Activated naive CD8-positive, alpha-beta T cell treated with anti-CD3 and anti-CD28 coated beads, Interleukin-2, amount 50 U/mL, for 24 hours (primary cell): ENCODE results near the gene TRIM38.
A peak's percentile ranks its signal among the peaks of the same experiment; 100 is the strongest.

Experiments used
- ATAC-seq: fragments of 150-1000 bp; cut with Tn5 transposase; one replicate; pipeline ENCODE4 v1.10.0; 2021
- DNase-seq: peaks from one replicate; pipeline ENCODE4 v3.0.0; 2021
- H3K27ac Mint-ChIP-seq: one replicate; pipeline ENCODE4 v1.8.0; 2021; ENCODE audit warnings: mild to moderate bottlenecking, mixed read lengths
- H3K27me3 Mint-ChIP-seq: one replicate; pipeline ENCODE4 v1.8.0; 2021; ENCODE audit warnings: mixed read lengths
- H3K36me3 Mint-ChIP-seq: one replicate; pipeline ENCODE4 v1.8.0; 2021; ENCODE audit warnings: low read depth, mixed read lengths
- H3K4me1 Mint-ChIP-seq: one replicate; pipeline ENCODE4 v1.8.0; 2021; ENCODE audit warnings: mixed read lengths
- H3K4me3 Mint-ChIP-seq: one replicate; pipeline ENCODE4 v1.8.0; 2021; ENCODE audit warnings: mild to moderate bottlenecking, moderate library complexity, mixed read lengths
- H3K9me3 Mint-ChIP-seq: one replicate; pipeline ENCODE4 v1.8.0; 2021; ENCODE audit warnings: mixed read lengths

TRIM38 gene

GRCh38 chr6:25951296-25952032, 11.1 kb upstream of the TRIM38 start:
- Mint-ChIP-seq H3K36me3 (no peaks in the 10 kb centered on the region), H3K4me1 (peaks cover 4% of the 10 kb centered on the region), H3K9me3 (peaks cover 4% of the 10 kb centered on the region), H3K27ac (no peak overlapping the region), H3K27me3 (peaks cover 3% of the 10 kb centered on the region), H3K4me3 (no peak overlapping the region)
- ATAC-seq = no peak
- no peak for DNase-seq

DNA sequence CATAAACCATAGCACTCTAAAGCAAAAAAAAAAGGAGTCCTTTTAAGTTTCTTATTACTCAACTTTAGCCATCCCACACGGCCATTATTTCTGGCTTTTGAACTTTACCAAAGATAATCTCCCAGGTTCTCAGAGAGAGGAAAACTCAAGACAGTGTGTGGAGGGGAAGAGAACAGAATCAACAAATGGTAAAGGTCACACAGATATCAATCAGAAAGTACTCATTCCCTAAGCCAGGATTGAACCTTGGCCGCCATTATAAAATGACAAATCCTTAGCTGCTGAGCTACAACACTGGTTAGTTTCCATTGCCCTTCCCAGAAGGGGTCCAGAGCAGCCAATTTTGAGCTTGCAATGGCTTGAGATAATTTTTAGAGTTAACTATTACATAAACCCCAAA, 10.1 kb upstream of the TRIM38 start:
- peaks cover 4% of the 10 kb centered on the region for H3K9me3 Mint-ChIP-seq
- H3K36me3 Mint-ChIP-seq = no peaks in the 10 kb centered on the region
- H3K4me1 Mint-ChIP-seq = no peaks in the 10 kb centered on the region
- no peak for ATAC-seq
- no peak overlapping the region for H3K27ac Mint-ChIP-seq
- DNase-seq = no peak
- no peak overlapping the region for H3K4me3 Mint-ChIP-seq
- H3K27me3 Mint-ChIP-seq = peaks cover 3% of the 10 kb centered on the region

GRCh38 chr6:25953733-25954132, 8.9 kb upstream of the TRIM38 start:
- H3K9me3 Mint-ChIP-seq = peaks cover 11% of the 10 kb centered on the region
- H3K27me3 Mint-ChIP-seq = peaks cover 3% of the 10 kb centered on the region
- H3K36me3 Mint-ChIP-seq = peaks cover 5% of the 10 kb centered on the region
- H3K4me3 Mint-ChIP-seq = no peak overlapping the region
- DNase-seq (no peak), ATAC-seq (no peak)
- peaks cover 8% of the 10 kb centered on the region for H3K4me1 Mint-ChIP-seq
- no peak overlapping the region for H3K27ac Mint-ChIP-seq

DNA sequence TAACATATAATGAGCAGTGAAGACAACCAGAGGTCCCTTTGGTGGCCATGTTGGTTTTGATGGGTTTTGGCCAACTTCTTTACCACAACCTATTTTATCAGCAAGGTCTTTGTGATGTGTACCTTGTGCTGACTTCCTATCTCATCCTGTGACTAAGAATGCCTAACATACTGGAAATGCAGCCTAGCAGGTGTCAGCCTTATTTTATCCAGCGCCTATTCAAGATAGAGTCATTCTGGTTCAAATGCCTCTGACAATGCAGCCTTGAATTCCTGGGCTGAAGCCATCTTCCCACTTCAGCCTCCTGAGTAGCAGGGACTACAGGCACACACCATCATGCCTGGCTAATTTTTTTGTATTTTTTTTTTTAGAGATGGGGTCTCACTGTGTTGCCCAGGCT, 7.8 kb upstream of the TRIM38 start:
- no peak for DNase-seq
- H3K27me3 Mint-ChIP-seq = peaks cover 3% of the 10 kb centered on the region
- no peak overlapping the region for H3K27ac Mint-ChIP-seq
- H3K4me1 Mint-ChIP-seq = peaks cover 19% of the 10 kb centered on the region
- peaks cover 10% of the 10 kb centered on the region for H3K36me3 Mint-ChIP-seq
- H3K9me3 Mint-ChIP-seq = peaks cover 14% of the 10 kb centered on the region
- H3K4me3 Mint-ChIP-seq = no peak overlapping the region
- ATAC-seq = no peak

DNA sequence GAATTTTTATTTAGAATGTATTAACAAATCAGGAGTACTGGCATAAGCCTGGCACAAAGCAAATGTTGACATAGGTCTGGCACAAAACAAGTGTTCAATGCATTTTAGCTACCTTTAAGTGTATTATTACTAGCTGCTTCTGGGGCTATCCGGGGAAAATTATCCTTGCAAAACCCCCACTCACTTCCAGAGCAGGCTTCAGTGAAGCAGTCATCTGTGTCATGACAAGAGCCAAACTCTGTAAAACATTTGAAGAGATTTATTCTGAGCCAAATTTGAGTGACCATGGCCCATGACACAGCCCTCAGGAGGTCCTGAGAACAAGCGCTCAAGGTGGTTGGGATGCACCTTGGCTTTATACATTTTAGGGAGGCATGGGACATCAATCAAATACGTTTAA, 6.4 kb upstream of the TRIM38 start:
- no peak for DNase-seq
- Mint-ChIP-seq H3K9me3 (peaks cover 27% of the 10 kb centered on the region), H3K36me3 (peaks cover 18% of the 10 kb centered on the region), H3K27me3 (peaks cover 3% of the 10 kb centered on the region), H3K27ac (no peak overlapping the region), H3K4me3 (no peak overlapping the region), H3K4me1 (peaks cover 33% of the 10 kb centered on the region)
- ATAC-seq = no peak

DNA sequence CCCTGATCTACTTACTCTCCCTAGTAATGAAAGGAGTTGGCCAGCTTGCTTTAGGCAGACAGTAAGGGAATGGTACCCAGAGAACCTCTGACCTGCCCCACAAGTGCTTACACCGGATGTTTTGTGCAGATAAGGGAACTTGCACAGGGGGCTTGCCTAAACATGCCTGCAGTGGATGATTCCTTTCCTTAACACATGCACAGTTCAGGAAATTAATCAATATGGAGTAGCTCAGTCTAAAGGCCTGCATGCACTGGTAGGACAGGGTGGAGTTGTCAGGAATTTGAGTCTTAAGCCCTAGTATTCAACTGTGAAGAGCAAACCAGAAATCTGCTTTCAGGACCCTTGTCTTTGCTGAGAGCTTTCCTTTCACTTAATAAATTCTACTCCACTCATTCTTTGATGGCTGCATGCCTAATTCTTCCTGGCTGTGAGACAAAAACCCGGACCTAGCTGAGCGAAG, 3.9 kb upstream of the TRIM38 start:
- Mint-ChIP-seq H3K4me3 (no peak overlapping the region), H3K36me3 (peaks cover 18% of the 10 kb centered on the region), H3K9me3 (peaks cover 28% of the 10 kb centered on the region), H3K4me1 (peaks cover 53% of the 10 kb centered on the region), H3K27ac (peak overlapping the region; percentile 44), H3K27me3 (no peaks in the 10 kb centered on the region)
- no peak for ATAC-seq
- DNase-seq = no peak

DNA sequence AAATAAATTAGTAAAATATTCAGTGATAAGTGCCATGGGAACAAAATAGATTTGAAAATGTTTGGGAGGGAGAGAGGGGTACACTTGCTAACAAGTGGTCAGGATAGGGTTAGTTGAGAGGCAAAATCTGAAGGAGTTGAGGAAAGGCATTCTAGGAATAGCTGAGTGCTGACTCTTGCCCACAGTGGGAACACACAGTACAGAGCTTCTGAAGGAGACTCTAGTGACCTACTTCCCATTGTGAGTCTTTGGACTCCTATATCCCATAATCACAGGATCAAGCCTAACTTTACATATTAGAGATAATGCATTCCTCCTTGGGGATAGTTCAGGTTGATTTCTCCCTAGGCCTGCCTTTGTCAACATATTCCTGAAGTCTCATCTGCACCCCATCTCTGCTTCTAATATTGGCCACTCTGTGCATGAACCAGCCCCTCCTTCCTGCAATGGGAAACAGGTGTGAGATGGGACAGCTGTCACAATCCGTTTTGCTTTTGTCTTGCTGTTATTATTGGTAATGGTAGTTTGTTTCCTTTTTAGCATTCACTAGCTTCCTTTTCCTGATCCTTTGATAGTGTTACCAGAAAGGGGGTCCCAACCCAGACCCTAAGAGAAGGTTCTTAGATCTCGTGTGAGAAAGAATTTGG, 2.6 kb upstream of the TRIM38 start:
- Mint-ChIP-seq H3K9me3 (peaks cover 28% of the 10 kb centered on the region), H3K27me3 (no peaks in the 10 kb centered on the region), H3K4me3 (no peak overlapping the region), H3K4me1 (peaks cover 65% of the 10 kb centered on the region), H3K36me3 (peaks cover 23% of the 10 kb centered on the region), H3K27ac (peak overlapping the region; percentile 97)
- ATAC-seq (no peak), DNase-seq (no peak)

- Mint-ChIP-seq H3K9me3 (peaks cover 28% of the 10 kb centered on the region), H3K36me3 (peaks cover 29% of the 10 kb centered on the region), H3K27me3 (no peaks in the 10 kb centered on the region), H3K27ac (peak overlapping the region; percentile 97), H3K4me1 (peaks cover 71% of the 10 kb centered on the region), H3K4me3 (no peak overlapping the region)
- ATAC-seq (peak; percentile 45), DNase-seq (peak; percentile 36)
Measured at GRCh38 chr6:25960734-25961133, 1.9 kb upstream of the TRIM38 start.

GRCh38 chr6:25961619-25962148, 918 bp upstream of the TRIM38 start:
- Mint-ChIP-seq H3K4me3 (peak overlapping the region; percentile 92), H3K9me3 (peaks cover 28% of the 10 kb centered on the region)

DNA sequence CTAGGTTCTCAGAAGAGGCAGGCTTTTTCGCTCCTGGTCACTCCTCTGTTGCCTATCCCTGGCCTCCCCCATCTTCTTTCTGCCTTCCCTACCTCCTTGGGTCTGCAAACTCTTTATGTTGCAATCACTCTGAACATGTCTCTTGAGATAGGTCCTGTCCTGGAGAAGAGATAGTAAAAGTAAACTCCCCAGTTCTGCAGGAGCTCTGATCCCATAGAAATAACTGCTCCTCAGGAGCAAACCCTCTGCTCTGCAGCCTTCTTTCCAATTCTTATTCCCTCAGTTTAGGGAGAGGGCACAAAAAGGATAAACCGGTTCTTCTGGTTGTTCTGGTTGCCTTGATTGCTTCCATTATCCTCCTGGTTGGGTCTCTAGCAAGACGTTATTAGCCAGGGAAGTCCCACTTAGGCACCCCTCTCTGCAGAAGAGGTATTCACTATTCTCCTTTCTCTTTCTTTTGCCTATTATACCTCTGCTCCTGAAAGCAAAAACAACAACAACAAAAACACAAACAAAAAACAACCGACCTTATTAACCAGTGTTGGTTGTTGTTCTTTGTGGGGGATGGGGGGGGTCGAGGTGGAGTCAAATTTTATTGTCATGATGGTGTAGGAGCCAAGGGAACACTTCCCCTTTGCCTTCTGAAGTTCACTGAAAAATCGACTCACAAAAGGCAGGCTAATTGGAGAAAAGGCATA, 973 bp downstream of the TRIM38 start:
- peaks cover 91% of the 10 kb centered on the region for H3K4me1 Mint-ChIP-seq
- ATAC-seq (no peak), DNase-seq (no peak)
- H3K36me3 Mint-ChIP-seq = peaks cover 54% of the 10 kb centered on the region
- peak overlapping the region; percentile 26 for H3K27ac Mint-ChIP-seq
- peaks cover 23% of the 10 kb centered on the region for H3K9me3 Mint-ChIP-seq
- no peaks in the 10 kb centered on the region for H3K27me3 Mint-ChIP-seq
- H3K4me3 Mint-ChIP-seq = peak overlapping the region; percentile 92

More at GRCh38 chr6:25961619-25962148, 918 bp upstream of the TRIM38 start:
- Mint-ChIP-seq H3K36me3 (peaks cover 38% of the 10 kb centered on the region), H3K27ac (peak overlapping the region; percentile 97), H3K4me1 (peaks cover 81% of the 10 kb centered on the region), H3K27me3 (no peaks in the 10 kb centered on the region)
- ATAC-seq = no peak
- DNase-seq = no peak

DNA sequence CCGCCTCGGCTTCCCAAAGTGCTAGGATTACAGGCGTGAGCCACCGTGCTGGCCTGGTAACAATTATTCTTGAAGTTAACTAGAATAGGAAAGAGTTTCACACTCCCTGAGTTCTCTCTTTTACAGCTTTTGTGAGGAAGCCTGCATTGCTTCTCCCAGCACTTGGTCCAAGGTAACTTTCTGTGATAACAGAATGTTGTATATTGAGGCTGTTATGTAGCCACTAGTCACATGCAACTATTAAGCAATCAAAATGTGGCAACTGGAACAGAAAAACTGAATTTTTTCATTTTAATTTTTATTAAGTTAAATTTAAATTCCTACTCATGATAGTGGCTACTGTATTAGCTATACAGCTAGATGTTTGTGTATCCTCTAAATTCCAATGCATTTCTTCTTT, 2.5 kb downstream of the TRIM38 start:
- Mint-ChIP-seq H3K4me1 (peaks cover 85% of the 10 kb centered on the region), H3K36me3 (peaks cover 58% of the 10 kb centered on the region), H3K27me3 (no peaks in the 10 kb centered on the region), H3K9me3 (peaks cover 13% of the 10 kb centered on the region), H3K4me3 (peak overlapping the region; percentile 92), H3K27ac (no peak overlapping the region)
- DNase-seq (no peak), ATAC-seq (no peak)

- Mint-ChIP-seq H3K4me1 (peaks cover 82% of the 10 kb centered on the region), H3K36me3 (peaks cover 63% of the 10 kb centered on the region)
- ATAC-seq = no peak
Measured at GRCh38 chr6:25966711-25967110, 4.1 kb downstream of the TRIM38 start.

DNA sequence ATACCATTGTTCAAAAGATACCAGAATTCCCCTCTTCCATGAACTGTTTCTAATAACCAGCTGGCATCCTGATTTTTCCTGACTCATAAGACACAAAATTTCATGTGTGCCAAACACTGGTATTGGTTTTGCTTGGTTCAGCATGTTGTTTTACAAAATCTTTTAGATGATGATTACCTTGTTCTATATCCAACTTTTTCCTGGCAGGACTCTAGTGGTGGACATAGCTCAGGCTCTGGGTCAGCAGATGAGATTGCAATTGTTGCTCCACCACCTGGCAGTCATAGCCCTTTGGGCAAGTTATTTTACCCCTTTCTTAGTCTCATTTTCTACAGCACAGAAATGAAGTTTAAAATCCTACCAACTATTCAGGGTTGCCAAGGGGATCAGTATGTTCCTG, 6.2 kb downstream of the TRIM38 start:
- H3K36me3 Mint-ChIP-seq = peaks cover 76% of the 10 kb centered on the region
- H3K9me3 Mint-ChIP-seq = no peaks in the 10 kb centered on the region
- ATAC-seq = no peak
- H3K27me3 Mint-ChIP-seq = no peaks in the 10 kb centered on the region
- DNase-seq = no peak
- no peak overlapping the region for H3K4me3 Mint-ChIP-seq
- no peak overlapping the region for H3K27ac Mint-ChIP-seq
- peaks cover 69% of the 10 kb centered on the region for H3K4me1 Mint-ChIP-seq

More at GRCh38 chr6:25966711-25967110, 4.1 kb downstream of the TRIM38 start:
- Mint-ChIP-seq H3K27me3 (no peaks in the 10 kb centered on the region), H3K27ac (peak overlapping the region; percentile 45), H3K9me3 (no peaks in the 10 kb centered on the region), H3K4me3 (peak overlapping the region; percentile 44)
- DNase-seq = no peak

- Mint-ChIP-seq H3K4me1 (peaks cover 56% of the 10 kb centered on the region), H3K27me3 (no peaks in the 10 kb centered on the region), H3K27ac (no peak overlapping the region), H3K4me3 (no peak overlapping the region), H3K9me3 (no peaks in the 10 kb centered on the region), H3K36me3 (peaks cover 77% of the 10 kb centered on the region)
- DNase-seq (no peak), ATAC-seq (no peak)
Measured at GRCh38 chr6:25971187-25971821, 8.7 kb downstream of the TRIM38 start.
